ENCODE data around the gene CCDC169. TPM values are rescaled to one million over a fixed set of nuclear protein-coding genes. Genes with fewer than 3 reads are reported as not detected.
"Not testable (repeated sequence)": the region's sequence is repeated elsewhere in the genome, so short reads cannot be mapped to it uniquely, and the experiment has no call there.

CCDC169 gene
- total RNA-seq, 2 donors from 2014 or later: 0.70 to 1.4 TPM

- H3K27me3 Mint-ChIP-seq (ENCODE audit: low read depth); H3K27ac Mint-ChIP-seq; H3K36me3 Mint-ChIP-seq (ENCODE audit: insufficient read depth in 2 of 2); H3K4me3 Mint-ChIP-seq; ATAC-seq (replicated peaks in 1 of 2); DNase-seq; H3K9me3 Mint-ChIP-seq: not testable (repeated sequence)
- peaks cover 15% of the 10 kb centered on the region for H3K4me1 Mint-ChIP-seq (ENCODE audit: low read depth)
Observed at GRCh38 chr13:36332255-36332654, 34.6 kb upstream of the CCDC169 start.

- peaks cover 4% of the 10 kb centered on the region in 2 donors for H3K36me3 Mint-ChIP-seq (ENCODE audit: insufficient read depth in 2 of 2)
- H3K4me1 Mint-ChIP-seq (ENCODE audit: low read depth): peaks cover 15% of the 10 kb centered on the region
- no peak overlapping the region for H3K4me3 Mint-ChIP-seq
Observed at GRCh38 chr13:36331280-36331679, 33.7 kb upstream of the CCDC169 start.

GRCh38 chr13:36329361-36329760, 31.7 kb upstream of the CCDC169 start:
- Mint-ChIP-seq H3K27me3 (ENCODE audit: low read depth) (no peaks in the 10 kb centered on the region), H3K27ac (no peak overlapping the region), H3K9me3 (no peaks in the 10 kb centered on the region), H3K4me1 (ENCODE audit: low read depth) (peaks cover 8% of the 10 kb centered on the region), H3K4me3 (no peak overlapping the region), H3K36me3 (ENCODE audit: insufficient read depth in 2 of 2) (peaks cover 4 to 10% of the 10 kb centered on the region in 2 donors)
- DNase-seq (no peak), ATAC-seq (replicated peaks in 1 of 2) (no peak)

More at GRCh38 chr13:36331280-36331679, 33.7 kb upstream of the CCDC169 start:
- Mint-ChIP-seq H3K27me3 (ENCODE audit: low read depth) (no peaks in the 10 kb centered on the region), H3K27ac (no peak overlapping the region), H3K9me3 (no peaks in the 10 kb centered on the region)
- ATAC-seq (replicated peaks in 1 of 2): no peak
- no peak for DNase-seq

GRCh38 chr13:36328821-36329220, 31.2 kb upstream of the CCDC169 start:
- Mint-ChIP-seq H3K27ac (no peak overlapping the region), H3K27me3 (ENCODE audit: low read depth) (no peaks in the 10 kb centered on the region), H3K36me3 (ENCODE audit: insufficient read depth in 2 of 2) (peaks cover 2 to 10% of the 10 kb centered on the region in 2 donors), H3K4me3 (no peak overlapping the region), H3K4me1 (ENCODE audit: low read depth) (peaks cover 3% of the 10 kb centered on the region), H3K9me3 (no peaks in the 10 kb centered on the region)
- ATAC-seq (replicated peaks in 1 of 2) (no peak), DNase-seq (no peak)

- H3K4me3 Mint-ChIP-seq: no peak overlapping the region
- no peaks in the 10 kb centered on the region for H3K4me1 Mint-ChIP-seq (ENCODE audit: low read depth)
- H3K36me3 Mint-ChIP-seq (ENCODE audit: insufficient read depth in 2 of 2): peaks cover 2 to 14% of the 10 kb centered on the region in 2 donors
- no peaks in the 10 kb centered on the region for H3K9me3 Mint-ChIP-seq
- DNase-seq (no peak), ATAC-seq (replicated peaks in 1 of 2) (no peak)
- no peak overlapping the region for H3K27ac Mint-ChIP-seq
- H3K27me3 Mint-ChIP-seq (ENCODE audit: low read depth): no peaks in the 10 kb centered on the region
Observed at GRCh38 chr13:36325912-36326311, 28.3 kb upstream of the CCDC169 start.

GRCh38 chr13:36324881-36325280, 27.3 kb upstream of the CCDC169 start:
- not testable (repeated sequence) for H3K27me3 Mint-ChIP-seq (ENCODE audit: low read depth); ATAC-seq (replicated peaks in 1 of 2); H3K9me3 Mint-ChIP-seq; DNase-seq; H3K4me3 Mint-ChIP-seq; H3K4me1 Mint-ChIP-seq (ENCODE audit: low read depth); H3K27ac Mint-ChIP-seq
- peaks cover 0 to 14% of the 10 kb centered on the region in 2 donors for H3K36me3 Mint-ChIP-seq (ENCODE audit: insufficient read depth in 2 of 2)

- H3K4me3 Mint-ChIP-seq: no peak overlapping the region
- no peak for ATAC-seq (replicated peaks in 1 of 2)
Observed at GRCh38 chr13:36323951-36324566, 26.4 kb upstream of the CCDC169 start.

GRCh38 chr13:36323408-36323807, 25.8 kb upstream of the CCDC169 start:
- Mint-ChIP-seq H3K27ac (no peak overlapping the region), H3K36me3 (ENCODE audit: insufficient read depth in 2 of 2) (peaks cover 0 to 11% of the 10 kb centered on the region in 2 donors), H3K27me3 (ENCODE audit: low read depth) (no peaks in the 10 kb centered on the region), H3K9me3 (no peaks in the 10 kb centered on the region), H3K4me1 (ENCODE audit: low read depth) (peaks cover 7% of the 10 kb centered on the region), H3K4me3 (no peak overlapping the region)
- ATAC-seq (replicated peaks in 1 of 2): no peak
- DNase-seq: no peak

More at GRCh38 chr13:36323951-36324566, 26.4 kb upstream of the CCDC169 start:
- Mint-ChIP-seq H3K36me3 (ENCODE audit: insufficient read depth in 2 of 2) (peaks cover 0 to 14% of the 10 kb centered on the region in 2 donors), H3K27me3 (ENCODE audit: low read depth) (no peaks in the 10 kb centered on the region), H3K4me1 (ENCODE audit: low read depth) (peaks cover 7% of the 10 kb centered on the region), H3K27ac (no peak overlapping the region), H3K9me3 (no peaks in the 10 kb centered on the region)
- no peak for DNase-seq

- not testable (repeated sequence) for ATAC-seq (replicated peaks in 1 of 2); H3K4me3 Mint-ChIP-seq; H3K4me1 Mint-ChIP-seq (ENCODE audit: low read depth); DNase-seq; H3K27ac Mint-ChIP-seq; H3K36me3 Mint-ChIP-seq (ENCODE audit: insufficient read depth in 2 of 2); H3K27me3 Mint-ChIP-seq (ENCODE audit: low read depth); H3K9me3 Mint-ChIP-seq
Observed at GRCh38 chr13:36319793-36320192, 22.2 kb upstream of the CCDC169 start.

- peaks cover 3% of the 10 kb centered on the region for H3K4me1 Mint-ChIP-seq (ENCODE audit: low read depth)
- H3K27ac Mint-ChIP-seq: peak overlapping the region; percentile 88
- H3K36me3 Mint-ChIP-seq (ENCODE audit: insufficient read depth in 2 of 2): peaks cover 4 to 8% of the 10 kb centered on the region in 2 donors
- no peaks in the 10 kb centered on the region for H3K27me3 Mint-ChIP-seq (ENCODE audit: low read depth)
- H3K9me3 Mint-ChIP-seq: no peaks in the 10 kb centered on the region
- H3K4me3 Mint-ChIP-seq: peak overlapping the region in 1 of 2 donors; percentile 45
- ATAC-seq (replicated peaks in 1 of 2) (peak; percentile 72 to 89), DNase-seq (no peak)
Observed at GRCh38 chr13:36313047-36313969, 15.7 kb upstream of the CCDC169 start.

- H3K4me3 Mint-ChIP-seq: no peak overlapping the region
- H3K27ac Mint-ChIP-seq: peak overlapping the region; percentile 45
- DNase-seq (no peak), ATAC-seq (replicated peaks in 1 of 2) (no peak)
- H3K27me3 Mint-ChIP-seq (ENCODE audit: low read depth): no peaks in the 10 kb centered on the region
- H3K4me1 Mint-ChIP-seq (ENCODE audit: low read depth): peaks cover 3% of the 10 kb centered on the region
- no peaks in the 10 kb centered on the region for H3K9me3 Mint-ChIP-seq
- peaks cover 4 to 8% of the 10 kb centered on the region in 2 donors for H3K36me3 Mint-ChIP-seq (ENCODE audit: insufficient read depth in 2 of 2)
Observed at GRCh38 chr13:36310417-36311108, 12.9 kb upstream of the CCDC169 start.

GRCh38 chr13:36302289-36302688, 4.7 kb upstream of the CCDC169 start:
- Mint-ChIP-seq H3K36me3 (ENCODE audit: insufficient read depth in 2 of 2) (peaks cover 2 to 4% of the 10 kb centered on the region in 2 donors), H3K27me3 (ENCODE audit: low read depth) (peaks cover 26% of the 10 kb centered on the region), H3K4me1 (ENCODE audit: low read depth) (peaks cover 12% of the 10 kb centered on the region), H3K4me3 (no peak overlapping the region), H3K27ac (no peak overlapping the region), H3K9me3 (no peaks in the 10 kb centered on the region)
- DNase-seq: no peak
- no peak for ATAC-seq (replicated peaks in 1 of 2)

GRCh38 chr13:36299469-36299868, 1.9 kb upstream of the CCDC169 start:
- not testable (repeated sequence) for ATAC-seq (replicated peaks in 1 of 2); H3K27ac Mint-ChIP-seq; H3K4me3 Mint-ChIP-seq; H3K36me3 Mint-ChIP-seq (ENCODE audit: insufficient read depth in 2 of 2); DNase-seq; H3K9me3 Mint-ChIP-seq
- Mint-ChIP-seq H3K27me3 (ENCODE audit: low read depth) (peaks cover 35% of the 10 kb centered on the region), H3K4me1 (ENCODE audit: low read depth) (peaks cover 12% of the 10 kb centered on the region)

Data from activated T-cell treated with anti-CD3 and anti-CD28 coated beads, Interleukin-2, amount 50 U/mL, for 72 hours (primary cell).